HG02840 (cell line): ENCODE data around the gene CLCN2.
A peak's percentile ranks its signal among the peaks of the same experiment; 100 is the strongest.

ENCODE experiments used
- ATAC-seq: cut with Tn5 transposase; IDR thresholded peaks from one replicate; pipeline ENCODE4 v1.9.1; 2021; ENCODE audit warnings: mild to moderate bottlenecking, moderate library complexity, moderate number of reproducible peaks; ENCODE audit not compliant: unreplicated experiment, low FRiP score

CLCN2 gene

DNA sequence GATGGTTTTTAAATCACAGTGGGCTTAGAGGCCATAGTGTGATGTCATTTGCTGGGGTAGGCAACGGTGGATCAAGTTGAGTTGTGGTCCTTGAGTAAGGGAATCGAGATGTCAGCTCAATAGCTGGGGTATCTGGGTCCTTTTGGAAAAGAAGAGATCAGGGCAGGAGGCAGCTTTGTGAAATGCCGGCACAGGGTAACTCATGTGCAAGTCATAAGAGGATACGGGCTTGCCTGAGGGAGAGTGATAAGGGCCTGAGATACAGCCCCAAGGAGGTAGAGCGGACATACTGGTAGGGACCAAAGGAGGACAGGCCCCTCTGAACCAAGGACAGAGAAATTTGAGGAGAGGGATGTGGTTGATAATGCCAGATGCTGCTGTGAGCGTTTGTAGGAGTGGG is 28.2 kb downstream of the CLCN2 start:
- no peak for ATAC-seq

DNA sequence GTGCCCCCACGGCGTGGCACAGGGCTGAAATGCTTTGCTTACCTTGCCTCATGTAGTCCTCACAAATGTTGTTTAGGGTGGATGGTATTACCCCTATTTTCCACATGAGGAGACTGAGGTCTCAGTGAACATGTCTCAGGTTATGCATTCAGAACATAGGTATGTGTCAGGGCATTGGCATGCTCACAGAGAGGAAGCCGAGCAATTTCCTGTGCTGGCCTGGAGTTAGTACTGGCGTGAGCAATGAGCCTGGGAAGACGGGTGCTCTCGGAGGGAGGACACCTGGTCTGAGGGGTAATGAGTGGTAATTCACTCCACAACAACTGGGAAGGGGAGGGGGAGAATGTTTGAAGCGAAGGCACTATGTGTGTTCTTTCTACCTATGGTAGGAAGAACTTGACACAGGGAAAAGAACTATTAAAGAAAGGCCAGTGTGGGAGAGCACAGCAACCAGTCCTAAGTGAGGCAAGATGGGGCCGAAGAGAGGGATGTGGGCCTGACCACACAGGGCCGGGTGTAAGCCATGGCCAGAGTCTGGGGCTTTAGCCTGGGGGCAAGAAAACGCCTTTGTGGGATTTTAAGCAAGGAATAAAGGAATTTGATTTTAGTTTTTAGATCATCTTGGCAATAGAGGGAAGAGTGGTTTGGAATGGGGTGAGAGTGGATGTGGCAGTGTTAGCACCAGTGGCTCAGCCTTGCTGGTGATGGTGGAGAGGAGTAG is 28.9 kb downstream of the CLCN2 start:
- ATAC-seq = no peak

GRCh38 chr3:184328516-184328915 is 32.9 kb downstream of the CLCN2 start:
- ATAC-seq = no peak

DNA sequence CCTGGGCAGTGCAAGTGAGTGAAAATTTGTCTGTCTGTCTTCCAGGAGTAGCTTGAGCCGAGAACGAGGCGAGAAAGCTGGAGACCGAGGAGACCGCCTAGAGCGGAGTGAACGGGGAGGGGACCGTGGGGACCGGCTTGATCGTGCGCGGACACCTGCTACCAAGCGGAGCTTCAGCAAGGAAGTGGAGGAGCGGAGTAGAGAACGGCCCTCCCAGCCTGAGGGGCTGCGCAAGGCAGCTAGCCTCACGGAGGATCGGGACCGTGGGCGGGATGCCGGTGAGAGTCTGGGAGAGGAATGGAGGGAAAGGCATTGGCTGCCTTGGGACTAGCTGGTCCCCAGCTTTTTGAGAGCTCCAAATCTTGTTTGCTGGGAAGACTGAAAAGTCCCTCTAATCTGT is 34.2 kb downstream of the CLCN2 start:
- no peak for ATAC-seq

DNA sequence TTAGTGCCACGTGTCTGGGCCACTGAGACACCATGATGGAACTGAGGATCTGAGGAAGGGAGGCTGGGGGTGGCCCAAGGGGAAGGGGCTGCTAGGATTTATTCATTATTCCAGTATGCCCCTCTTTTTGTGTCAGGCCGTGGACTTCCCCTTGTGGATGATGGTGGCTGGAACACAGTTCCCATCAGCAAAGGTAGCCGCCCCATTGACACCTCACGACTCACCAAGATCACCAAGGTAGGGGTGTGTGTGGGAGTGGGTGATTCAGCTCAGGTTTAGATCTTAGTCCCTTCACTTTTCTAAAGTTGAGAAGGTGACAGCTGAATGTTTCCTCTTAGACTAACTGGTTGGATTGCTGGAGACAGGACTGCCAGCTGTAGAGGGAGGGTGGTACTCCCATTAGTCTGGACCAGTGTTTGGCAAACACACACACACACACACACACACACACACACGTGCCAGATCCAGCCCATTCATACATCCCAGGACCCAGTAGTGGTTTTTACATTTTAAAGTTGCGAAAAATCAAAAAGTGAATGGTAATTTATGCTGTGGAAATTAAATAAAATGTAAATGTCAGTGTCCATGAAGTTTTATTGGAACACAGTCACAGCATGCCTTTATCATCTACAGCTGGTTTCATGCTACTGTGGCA is 35.6 kb downstream of the CLCN2 start:
- ATAC-seq = no peak

- no peak for ATAC-seq
Measured at GRCh38 chr3:184325269-184325668, 36.1 kb downstream of the CLCN2 start.

DNA sequence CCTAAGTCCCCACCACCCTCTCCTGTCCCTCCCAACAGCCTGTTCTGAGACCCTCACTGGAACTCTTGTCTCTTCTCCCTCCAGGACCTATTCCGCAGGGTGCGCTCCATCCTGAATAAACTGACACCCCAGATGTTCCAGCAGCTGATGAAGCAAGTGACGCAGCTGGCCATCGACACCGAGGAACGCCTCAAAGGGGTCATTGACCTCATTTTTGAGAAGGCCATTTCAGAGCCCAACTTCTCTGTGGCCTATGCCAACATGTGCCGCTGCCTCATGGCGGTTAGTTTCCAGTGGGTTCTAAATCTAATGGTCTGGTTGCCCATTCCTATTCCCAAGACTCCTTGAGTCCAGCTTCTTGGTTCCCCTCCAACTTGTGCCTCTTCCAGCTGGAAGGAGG is 37.7 kb downstream of the CLCN2 start:
- no peak for ATAC-seq

- no peak for ATAC-seq
Measured at GRCh38 chr3:184322731-184323487, 38.5 kb downstream of the CLCN2 start.

GRCh38 chr3:184321666-184322065 is 39.7 kb downstream of the CLCN2 start:
- ATAC-seq = no peak

DNA sequence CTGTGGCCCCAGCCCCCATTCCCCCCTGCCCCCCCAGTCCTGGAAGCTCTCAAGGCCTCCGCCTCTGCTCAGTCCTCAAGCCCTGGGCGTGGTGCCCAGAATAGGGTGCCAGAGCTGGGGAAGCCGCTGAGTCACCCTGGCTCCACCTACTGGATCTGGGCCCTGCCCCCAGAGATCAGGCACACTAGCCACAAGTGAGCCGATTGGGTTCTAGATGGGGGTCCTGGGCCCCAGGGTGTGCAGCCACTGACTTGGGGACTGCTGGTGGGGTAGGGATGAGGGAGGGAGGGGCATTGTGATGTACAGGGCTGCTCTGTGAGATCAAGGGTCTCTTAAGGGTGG is 41.3 kb downstream of the CLCN2 start:
- ATAC-seq = no peak

DNA sequence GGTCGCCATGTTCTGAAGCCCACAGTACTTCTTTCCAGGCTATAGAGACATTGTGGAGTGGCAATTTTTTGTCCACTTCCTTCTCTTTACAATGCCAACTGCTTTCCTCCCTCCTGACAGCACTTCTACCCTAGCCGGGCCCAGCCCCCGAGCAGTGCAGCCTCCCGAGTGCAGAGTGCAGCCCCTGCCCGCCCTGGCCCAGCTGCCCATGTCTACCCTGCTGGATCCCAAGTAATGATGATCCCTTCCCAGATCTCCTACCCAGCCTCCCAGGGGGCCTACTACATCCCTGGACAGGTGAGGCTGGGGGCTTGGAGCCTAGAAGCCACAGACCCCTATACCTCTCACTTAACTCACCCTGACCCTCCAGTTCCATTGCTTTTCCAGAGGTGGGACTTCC is 44.2 kb downstream of the CLCN2 start:
- no peak for ATAC-seq

- no peak for ATAC-seq
Measured at GRCh38 chr3:184316792-184317191, 44.6 kb downstream of the CLCN2 start.

DNA sequence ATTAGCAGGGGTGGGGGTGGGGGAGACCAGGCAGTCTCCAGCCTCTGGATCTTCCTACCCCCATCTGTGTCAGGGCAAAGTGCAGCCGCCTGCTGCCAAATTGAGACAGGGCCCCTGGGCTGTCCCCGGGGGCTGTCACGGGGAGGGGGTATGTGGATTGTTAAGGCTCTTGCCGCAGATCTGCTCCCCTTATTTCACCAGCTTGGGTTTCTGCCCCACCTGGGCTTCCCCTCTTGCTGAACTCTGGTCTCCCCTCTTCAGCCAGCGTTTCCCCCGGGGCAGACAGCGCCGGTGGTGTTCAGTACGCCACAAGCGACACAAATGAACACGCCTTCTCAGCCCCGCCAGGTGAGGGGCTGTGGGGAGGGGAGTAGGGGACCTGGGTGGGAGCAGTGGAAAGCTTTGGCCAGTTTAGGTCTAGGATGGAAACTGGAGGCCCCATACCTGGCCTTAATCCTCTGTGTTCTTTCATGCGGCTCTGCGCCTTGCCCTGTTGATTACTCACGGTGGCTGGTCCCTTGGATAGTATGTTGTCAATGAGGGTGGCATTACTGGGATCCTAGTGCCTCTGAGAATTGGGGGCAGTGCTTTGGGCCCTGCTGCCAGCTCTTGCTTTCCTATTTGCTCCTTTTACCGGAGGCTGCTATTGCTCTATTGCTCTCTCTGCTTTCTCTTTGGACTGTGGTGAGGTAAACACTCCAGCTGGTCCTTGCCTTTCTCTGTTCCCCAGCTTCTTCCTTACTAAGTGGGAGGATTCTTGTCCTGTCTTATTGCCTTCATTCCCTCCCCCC is 45.3 kb downstream of the CLCN2 start:
- ATAC-seq = no peak

- ATAC-seq = no peak
Measured at GRCh38 chr3:184315543-184315867, 45.9 kb downstream of the CLCN2 start.

- peak; percentile 30 for ATAC-seq
Measured at GRCh38 chr3:184314700-184315542, 46.5 kb downstream of the CLCN2 start.

GRCh38 chr3:184314363-184314699 is 47.1 kb downstream of the CLCN2 start, which contains the start of gene EIF4G1:
TSS of gene EIF4G1 (plus strand) at chr3:184314606. CDS start at chr3:184315797, 1,191 bp downstream.
- ATAC-seq = peak; percentile 89

DNA sequence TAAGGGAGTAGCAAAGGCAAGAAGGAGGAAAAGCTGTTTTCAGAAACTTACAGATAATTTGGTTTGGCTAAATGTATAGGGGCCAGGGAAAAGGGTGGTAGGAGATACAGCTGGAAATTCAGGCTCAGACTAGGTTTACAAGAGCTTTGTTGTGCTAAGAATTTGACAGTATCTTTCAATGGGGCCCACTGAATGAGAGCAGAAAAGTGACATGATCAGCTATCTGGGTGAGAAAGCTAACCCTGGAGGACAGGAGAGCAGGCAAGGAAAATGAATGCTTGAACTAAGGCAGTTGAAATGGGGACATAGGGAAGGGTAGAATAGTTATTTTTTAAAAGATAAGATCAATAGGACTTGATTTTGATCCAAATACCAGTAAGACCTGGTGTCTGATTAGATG is 49.8 kb downstream of the CLCN2 start:
- ATAC-seq = no peak

- no peak for ATAC-seq
Measured at GRCh38 chr3:184308744-184309143, 52.7 kb downstream of the CLCN2 start.

DNA sequence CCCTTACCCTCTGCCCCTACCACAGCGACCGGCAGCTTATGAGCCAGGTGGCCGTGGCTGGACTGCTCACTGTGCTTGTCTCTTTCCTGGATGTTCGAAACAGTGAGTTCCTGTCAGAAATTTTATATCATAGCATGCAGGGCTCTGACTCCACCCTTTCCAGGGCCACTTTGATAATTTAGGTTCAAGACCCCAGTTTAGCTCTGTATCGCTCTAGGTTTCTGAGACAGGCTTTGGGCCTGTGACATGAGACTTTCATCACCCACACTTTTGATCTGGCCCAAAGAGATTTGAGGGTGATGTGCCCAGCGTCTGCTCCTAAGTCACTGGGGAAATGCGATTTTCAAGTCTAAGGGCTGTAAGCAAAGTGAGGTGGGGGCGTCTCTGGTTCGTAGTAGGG is 53.5 kb downstream of the CLCN2 start:
- ATAC-seq = no peak

GRCh38 chr3:184306341-184306972 is 54.9 kb downstream of the CLCN2 start:
- ATAC-seq = no peak
